GM12872 (cell line): ENCODE results near the gene HNRNPAB.

Source experiments
- TF ChIP-seq, protein P1 (sequence below): IDR thresholded peaks from 3 replicates; pipeline ENCODE4 v1.5.1; 2011; ENCODE audit warnings: low read depth, mild to moderate bottlenecking, low read length, moderate library complexity; ENCODE audit not compliant: insufficient read depth

The HNRNPAB gene

DNA sequence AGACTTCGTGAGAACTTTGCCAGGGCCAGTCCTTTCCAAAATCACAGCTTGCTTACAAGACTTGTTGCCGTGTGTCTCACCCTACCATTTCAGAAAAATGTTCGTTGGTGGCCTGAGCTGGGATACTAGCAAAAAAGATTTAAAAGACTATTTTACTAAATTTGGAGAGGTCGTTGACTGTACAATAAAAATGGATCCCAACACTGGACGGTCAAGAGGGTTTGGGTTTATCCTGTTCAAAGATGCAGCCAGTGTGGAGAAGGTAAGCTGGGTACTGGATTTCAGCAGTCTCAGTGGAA is 1.4 kb downstream of the HNRNPAB start:
- TF ChIP-seq, protein P1, sequence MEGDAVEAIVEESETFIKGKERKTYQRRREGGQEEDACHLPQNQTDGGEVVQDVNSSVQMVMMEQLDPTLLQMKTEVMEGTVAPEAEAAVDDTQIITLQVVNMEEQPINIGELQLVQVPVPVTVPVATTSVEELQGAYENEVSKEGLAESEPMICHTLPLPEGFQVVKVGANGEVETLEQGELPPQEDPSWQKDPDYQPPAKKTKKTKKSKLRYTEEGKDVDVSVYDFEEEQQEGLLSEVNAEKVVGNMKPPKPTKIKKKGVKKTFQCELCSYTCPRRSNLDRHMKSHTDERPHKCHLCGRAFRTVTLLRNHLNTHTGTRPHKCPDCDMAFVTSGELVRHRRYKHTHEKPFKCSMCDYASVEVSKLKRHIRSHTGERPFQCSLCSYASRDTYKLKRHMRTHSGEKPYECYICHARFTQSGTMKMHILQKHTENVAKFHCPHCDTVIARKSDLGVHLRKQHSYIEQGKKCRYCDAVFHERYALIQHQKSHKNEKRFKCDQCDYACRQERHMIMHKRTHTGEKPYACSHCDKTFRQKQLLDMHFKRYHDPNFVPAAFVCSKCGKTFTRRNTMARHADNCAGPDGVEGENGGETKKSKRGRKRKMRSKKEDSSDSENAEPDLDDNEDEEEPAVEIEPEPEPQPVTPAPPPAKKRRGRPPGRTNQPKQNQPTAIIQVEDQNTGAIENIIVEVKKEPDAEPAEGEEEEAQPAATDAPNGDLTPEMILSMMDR, result no peak

DNA sequence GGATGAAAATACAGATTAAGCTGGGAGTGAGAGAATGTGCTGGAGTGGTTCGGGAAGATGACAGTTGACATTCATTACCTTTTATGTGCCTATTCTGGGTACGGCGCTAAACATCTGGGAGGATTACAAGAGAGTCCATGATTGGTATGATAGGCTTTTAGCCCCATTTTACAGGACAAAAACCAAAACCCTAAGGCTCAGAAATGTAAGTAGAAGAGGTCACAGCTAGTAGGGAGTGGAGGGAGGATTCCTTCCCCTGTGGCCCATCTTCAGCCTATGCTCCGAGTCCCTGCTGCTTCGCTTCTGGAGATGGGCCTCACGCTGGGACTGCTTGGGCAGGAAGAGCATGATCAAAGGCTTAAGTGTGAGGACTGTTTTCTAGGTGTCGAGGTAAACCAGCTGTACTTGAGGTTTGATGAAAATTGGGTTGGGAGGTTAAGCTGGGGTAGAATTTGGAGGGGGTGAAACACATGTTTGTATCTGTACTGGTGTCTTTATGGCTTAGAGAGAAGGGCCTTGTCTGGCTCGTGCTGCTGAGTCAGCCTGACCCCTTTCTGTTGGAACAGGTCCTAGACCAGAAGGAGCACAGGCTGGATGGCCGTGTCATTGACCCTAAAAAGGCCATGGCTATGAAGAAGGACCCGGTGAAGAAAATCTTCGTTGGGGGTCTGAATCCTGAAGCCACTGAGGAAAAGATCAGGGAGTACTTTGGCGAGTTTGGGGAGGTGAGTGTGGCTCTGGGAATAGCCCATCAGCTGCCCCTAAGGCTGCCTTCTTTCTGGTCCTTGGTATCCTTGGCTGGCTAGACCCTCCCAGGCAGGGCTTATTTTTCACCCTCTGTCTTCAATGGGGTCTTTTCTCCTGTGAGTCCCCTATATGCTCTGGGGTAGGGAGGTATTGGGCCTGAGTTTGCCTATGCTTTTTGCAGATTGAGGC is 2.1 kb downstream of the HNRNPAB start:
- TF ChIP-seq, protein P1, result no peak

DNA sequence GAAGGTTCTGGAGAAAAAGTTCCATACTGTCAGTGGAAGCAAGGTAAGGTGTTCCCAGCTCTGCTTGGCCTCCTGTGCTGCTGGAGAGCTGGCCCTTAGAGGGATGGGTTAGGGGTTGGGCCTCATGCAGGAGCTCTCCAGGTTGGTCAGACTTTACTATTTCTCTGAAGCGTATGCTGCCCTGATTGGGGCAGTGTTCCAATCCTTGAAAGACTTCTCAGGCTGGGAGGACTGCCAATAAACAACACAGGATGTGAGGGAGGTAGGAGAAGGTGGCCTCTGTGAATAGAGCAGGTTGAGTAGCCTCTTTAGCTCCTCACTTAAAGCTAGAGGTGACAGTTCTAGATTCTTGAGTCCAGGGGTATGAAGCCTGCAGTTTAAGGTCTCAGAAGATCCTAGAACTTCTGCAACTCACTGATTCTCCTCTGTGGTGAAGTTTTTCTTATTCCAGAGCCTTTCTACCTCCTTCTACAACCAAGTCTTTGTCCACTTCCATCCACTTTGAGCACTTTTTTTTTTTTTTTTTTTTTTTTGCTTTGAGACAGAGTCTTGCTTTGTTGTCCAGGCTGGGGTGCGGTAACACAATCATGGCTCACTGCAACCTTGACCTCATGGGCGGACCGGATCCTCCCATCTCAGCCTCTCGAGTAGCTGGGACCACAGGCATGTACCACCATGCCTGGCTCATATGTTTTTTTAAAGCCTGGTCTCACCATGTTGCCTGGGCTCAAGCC is 3.0 kb downstream of the HNRNPAB start:
- TF ChIP-seq, protein P1, result no peak

DNA sequence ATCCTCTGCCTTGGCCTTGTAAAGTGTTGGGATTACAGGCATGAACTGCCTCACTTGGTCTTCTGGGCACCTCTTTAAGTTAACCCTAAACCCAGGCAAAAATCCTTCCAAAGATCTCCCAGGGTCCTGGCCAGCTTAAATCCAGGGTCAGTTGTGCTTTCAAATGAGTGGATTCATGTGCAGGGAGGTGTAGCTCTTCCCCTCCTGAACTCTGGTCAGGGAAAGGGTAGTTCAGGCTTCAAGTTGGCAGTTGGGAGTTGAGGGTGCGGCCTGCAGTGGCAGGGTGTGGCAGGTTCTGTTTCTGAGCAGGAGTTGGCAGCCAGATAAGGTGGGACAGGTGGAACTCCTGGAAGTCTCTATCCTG is 3.6 kb downstream of the HNRNPAB start:
- TF ChIP-seq, protein P1, result no peak

DNA sequence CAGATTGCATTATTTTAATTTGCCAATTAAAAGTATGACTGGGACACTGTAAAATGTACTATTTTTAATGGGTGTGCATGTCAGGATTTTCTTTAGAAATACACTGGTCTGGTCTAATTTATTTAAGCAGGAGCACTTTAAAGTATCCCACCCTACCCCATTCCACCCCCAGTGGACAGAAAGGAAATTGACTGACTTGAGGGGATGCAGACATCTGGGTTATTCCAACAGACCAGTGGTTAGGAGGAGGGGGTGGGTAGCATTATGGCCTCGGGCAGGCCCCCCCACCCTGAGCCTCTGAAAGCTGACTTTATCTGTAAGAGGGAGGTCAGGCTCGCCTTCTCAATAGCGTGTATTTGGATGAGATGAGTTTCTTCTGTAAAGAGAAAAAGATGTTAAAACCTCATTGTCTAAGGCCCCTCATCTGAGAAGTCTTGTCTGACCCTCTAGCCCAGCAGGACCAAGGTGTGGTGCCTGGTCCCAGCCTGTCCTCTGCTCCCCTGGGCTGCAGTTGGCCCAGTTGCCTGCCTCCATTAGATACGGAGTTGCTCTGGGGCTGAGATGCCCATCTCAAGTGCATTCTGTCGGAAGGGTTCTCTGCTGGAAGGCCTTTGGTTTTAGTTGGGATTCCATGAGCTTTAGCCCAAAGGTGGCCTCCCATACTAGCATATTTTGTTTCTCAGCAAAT is 4.4 kb downstream of the HNRNPAB start:
- TF ChIP-seq, protein P1, result peak; percentile 39; the same call in 2 of the 3 replicates

DNA sequence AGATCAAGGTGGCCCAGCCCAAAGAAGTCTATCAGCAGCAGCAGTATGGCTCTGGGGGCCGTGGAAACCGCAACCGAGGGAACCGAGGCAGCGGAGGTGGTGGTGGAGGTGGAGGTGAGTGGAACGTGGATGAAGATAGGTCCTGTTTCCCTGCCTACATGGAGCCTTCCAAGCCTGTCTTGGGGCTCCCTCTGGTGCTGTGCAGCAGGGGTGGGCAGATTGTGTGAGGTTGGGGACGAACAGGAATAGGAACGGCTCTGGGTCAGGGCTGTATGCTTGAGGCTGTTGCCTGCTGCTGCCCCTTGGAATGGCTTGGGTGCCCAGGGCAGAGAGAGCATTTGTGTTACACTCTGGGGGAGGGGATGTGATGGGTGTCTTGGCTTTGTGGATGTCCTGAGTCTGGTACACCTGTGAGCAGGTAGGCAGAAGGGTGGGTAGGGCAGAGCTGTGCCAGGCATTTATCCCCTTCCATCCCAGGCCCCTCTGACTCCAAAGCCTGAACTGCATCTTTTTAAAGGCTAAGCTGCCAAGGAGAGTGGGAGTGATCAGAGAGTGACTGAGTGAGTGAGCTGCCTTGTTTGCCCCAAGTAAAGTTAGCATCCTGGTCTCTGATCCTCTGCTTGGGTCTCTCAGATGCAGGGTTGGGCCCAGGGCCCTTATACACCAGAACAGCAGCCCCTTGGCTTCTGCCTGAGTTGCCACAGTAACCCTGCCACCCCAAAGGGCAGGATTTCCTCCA is 5.2 kb downstream of the HNRNPAB start:
- TF ChIP-seq, protein P1, result no peak
